K562 (cell line): ENCODE results near the gene GPR85. TPM values are rescaled to one million over a fixed set of nuclear protein-coding genes. Genes with fewer than 3 reads are reported as not detected.

Experiments
- BMI1 ChIP-seq: fragments of 150-350 bp; IDR thresholded peaks from 2 replicates; pipeline ENCODE4 v1.6.1; 2014; ENCODE audit warnings: low read length
- BRCA1 ChIP-seq, 2 experiments: fragments of 450-650 bp in 1 of 2; sonication (generic) in 1 of 2; formaldehyde crosslinking in 1 of 2; IDR thresholded peaks; 2 replicates each; pipeline versions ENCODE4 v1.5.0 to v1.6.1; 2017 to 2020; ENCODE audit warnings: mild to moderate bottlenecking in 1 of 2, missing genetic modification reagents in 1 of 2
- CHD4 ChIP-seq: fragments of 200-600 bp; sonication (generic); IDR thresholded peaks from 3 replicates; pipeline ENCODE4 v1.6.1; 2012; ENCODE audit warnings: low read depth, mild to moderate bottlenecking, mixed read lengths, low read length, inconsistent platforms; ENCODE audit not compliant: insufficient read depth, insufficient replicate concordance, poor library complexity, severe bottlenecking
- FOS ChIP-seq: IDR thresholded peaks from 3 replicates; pipeline ENCODE4 v1.6.1; 2011; ENCODE audit not compliant: insufficient read length; ENCODE audit errors: extremely low read depth
- HBP1 ChIP-seq: fragments of 450-650 bp; formaldehyde crosslinking; IDR thresholded peaks from 2 replicates; pipeline ENCODE4 v1.4.0; 2022; ENCODE audit warnings: missing genetic modification characterization
- MAX ChIP-seq: sonication (generic); formaldehyde crosslinking; IDR thresholded peaks from 2 replicates; pipeline ENCODE4 v1.9.0; 2022; ENCODE audit warnings: mild to moderate bottlenecking, missing genetic modification reagents
- MLLT1 ChIP-seq, 2 experiments: fragments of 450-650 bp; IDR thresholded peaks; 2 replicates each; pipeline ENCODE4 v1.6.1; 2016
- MNT ChIP-seq, 2 experiments: fragments of 450-650 bp; conservative IDR thresholded peaks; 2 replicates each; pipeline ENCODE4 v1.6.1; 2017; ENCODE audit warnings: mild to moderate bottlenecking in 2 of 2, moderate library complexity in 2 of 2
- MXD1 ChIP-seq: fragments of 250-450 bp; sonication (Bioruptor Pico); IDR thresholded peaks from 2 replicates; pipeline ENCODE4 v1.8.0; 2021; ENCODE audit warnings: borderline replicate concordance, mild to moderate bottlenecking, moderate library complexity; ENCODE audit not compliant: poor library complexity, severe bottlenecking
- NKRF ChIP-seq: fragments of 450-650 bp; IDR thresholded peaks from 2 replicates; pipeline ENCODE4 v1.6.1; 2016; ENCODE audit warnings: borderline replicate concordance
- NR4A1 ChIP-seq, 2 experiments: fragments of 250-450 bp in 1 of 2; fragments of 450-650 bp in 1 of 2; sonication (Bioruptor Pico) in 1 of 2; IDR thresholded peaks; 2 replicates each; pipeline versions ENCODE4 v1.4.0 to v1.6.1; 2016 to 2020; ENCODE audit warnings: mild to moderate bottlenecking in 2 of 2, missing compliant biosample characterization in 1 of 2, missing genetic modification characterization in 1 of 2, moderate library complexity in 1 of 2
- PML ChIP-seq: IDR thresholded peaks from 2 replicates; pipeline ENCODE4 v1.6.1; 2012; ENCODE audit warnings: low read length, inconsistent platforms
- PPARD ChIP-seq: fragments of 250-450 bp; sonication (Bioruptor Pico); IDR thresholded peaks from 2 replicates; pipeline ENCODE4 v1.8.0; 2022; ENCODE audit warnings: inconsistent platforms, mild to moderate bottlenecking, moderate library complexity
- SMAD2 ChIP-seq: fragments of 150-350 bp; IDR thresholded peaks from 2 replicates; pipeline ENCODE4 v1.6.1; 2014; ENCODE audit warnings: low read depth, mild to moderate bottlenecking, low read length
- ZNF232 ChIP-seq: sonication (generic); formaldehyde crosslinking; IDR thresholded peaks from 2 replicates; pipeline ENCODE4 v1.8.0; 2022; ENCODE audit warnings: mild to moderate bottlenecking, missing genetic modification reagents
- polyA plus RNA-seq, 8 experiments: library from polyadenylated mRNA; depleted of rRNA in 4 of 8; stranded (reverse) in 5 of 8; unstranded in 3 of 8; fragments of >200 nt; fragmentation: Nextera tagmentation in 2 of 8; fragmentation: Illumina TruSeq in 1 of 8; extraction: Ambion mirVana in 2 of 8; extraction: Trizol in 1 of 8; gene quantifications; 2 replicates each; pipeline versions ENCODE4 v1.2.1 to v1.2.3, GENCODE V29; 2011 to 2014; ENCODE audit warnings: inconsistent platforms in 1 of 8, missing spikeins in 1 of 8
- total RNA-seq, 7 experiments: library from RNA; depleted of rRNA in 6 of 7; stranded (reverse); fragments of >200 nt in 6 of 7; fragmentation: Illumina TruSeq in 2 of 7; extraction: Trizol in 2 of 7; gene quantifications; 2 replicates each; pipeline versions ENCODE4 v1.2.1 to v1.2.3, GENCODE V29; 2011 to 2021; ENCODE audit warnings: low replicate concordance in 1 of 7

Gene GPR85
- total and polyA plus RNA-seq, 9 of the 15 experiments (the other 6 are each of a cell fraction or from before 2014, with no cell fraction given) = 2.9 to 18.2 (median 4.0) TPM

GRCh38 chr7:113087071-113087998 is 708 bp upstream of the GPR85 start (continued):
- no peak for TF ChIP-seq HBP1 (CRISPR knock-in tag)
- no peak for TF ChIP-seq SMAD2
- no peak for TF ChIP-seq MAX (CRISPR knock-in tag)
- TF ChIP-seq MXD1 (CRISPR knock-in tag) = no peak
- no peak for TF ChIP-seq PPARD (CRISPR knock-in tag)
- TF ChIP-seq ZNF232 (CRISPR knock-in tag) = no peak
- TF ChIP-seq NKRF = no peak
- TF ChIP-seq MNT (conservative IDR thresholded peaks at IDR 0.05) = peak in 1 of 2 experiments; percentile 9; a peak in 1 of 4 replicates
- TF ChIP-seq BRCA1 (IDR thresholded peaks at IDR 0.05) = no peak
- no peak for TF ChIP-seq BRCA1 (CRISPR knock-in tag; IDR thresholded peaks at IDR 0.05)
- TF ChIP-seq CHD4 = peak; percentile 35
- no peak for TF ChIP-seq MLLT1 (IDR thresholded peaks at IDR 0.05)
- TF ChIP-seq NR4A1 (CRISPR knock-in tag; IDR thresholded peaks at IDR 0.05) = no peak
- TF ChIP-seq NR4A1 (tag; IDR thresholded peaks at IDR 0.05) = no peak
- no peak for TF ChIP-seq BMI1
- no peak for TF ChIP-seq PML
- peak; percentile 58 for TF ChIP-seq FOS
